ENCODE data around the gene DNHD1.

DNA sequence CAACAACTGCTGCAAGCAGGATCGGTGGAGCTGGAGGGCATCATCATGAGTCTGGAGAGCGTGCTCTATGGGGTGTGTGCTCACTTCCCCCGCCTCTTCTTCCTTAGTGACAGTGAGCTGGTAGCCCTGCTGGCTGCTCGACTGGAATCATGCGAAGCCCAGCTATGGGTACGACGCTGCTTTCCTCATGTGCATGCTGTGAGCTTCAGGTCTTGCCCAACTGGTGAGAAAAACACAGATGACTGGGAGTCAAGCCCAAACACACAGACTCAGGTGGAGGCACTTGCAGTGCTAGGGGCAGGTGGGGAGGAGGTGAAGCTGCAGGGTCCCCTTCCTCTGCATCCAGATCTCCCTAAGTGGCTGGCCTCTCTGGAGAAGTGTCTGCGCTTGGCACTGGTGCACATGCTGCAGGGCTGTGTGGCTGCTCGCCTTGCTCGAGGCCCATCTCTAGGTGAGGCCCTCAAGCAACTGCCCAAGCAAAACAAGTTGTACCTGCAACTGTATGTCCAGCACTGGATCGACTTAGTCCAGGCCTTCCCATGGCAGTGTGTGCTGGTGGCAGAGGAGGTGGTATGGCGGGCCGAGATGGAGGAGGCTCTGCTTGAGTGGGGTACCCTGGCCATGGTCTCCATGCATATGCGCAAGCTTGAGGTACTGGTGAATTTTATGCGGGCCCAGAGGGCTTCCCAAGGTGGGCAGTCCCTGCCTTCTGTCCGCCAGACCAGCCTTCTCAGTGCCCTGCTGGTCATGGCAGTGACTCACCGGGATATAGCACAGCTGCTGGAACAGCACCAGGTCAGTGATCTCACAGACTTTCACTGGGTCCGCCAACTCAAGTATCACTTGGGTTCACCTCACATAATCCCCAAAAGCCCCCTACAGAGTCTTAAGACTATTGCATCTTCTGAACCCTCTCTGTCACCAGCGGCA, 48.1 kb downstream of the DNHD1 start:
- no peak for TF ChIP-seq SUZ12 (IDR thresholded peaks at IDR 0.05; ENCODE audit: extremely low read depth, insufficient read depth, insufficient read length)
- no peak for TF ChIP-seq YY1 (IDR thresholded peaks at IDR 0.05; ENCODE audit: insufficient read depth, insufficient read length)
- no peak for TF ChIP-seq ZNF274 (IDR thresholded peaks at IDR 0.05; ENCODE audit: low read depth, low read length)

All from NT2/D1 (cell line).